DOHH2 (cell line): ENCODE results near the gene MYADML2.

ENCODE experiments used
- H3F3A ChIP-seq: fragments of 200-600 bp; sonication (generic), shearing (Covaris generic); 2 replicates; pipeline ENCODE4 v1.6.0; 2016; ENCODE audit warnings: antibody characterized with exemption, mild to moderate bottlenecking; ENCODE audit not compliant: control insufficient read depth, insufficient read depth
- H3K27ac ChIP-seq: fragments of 200-600 bp; sonication (generic); 2 replicates; pipeline ENCODE4 v1.5.1; 2014; ENCODE audit warnings: low read depth, mild to moderate bottlenecking, low read length, moderate library complexity
- H3K27me3 ChIP-seq: fragments of 200-600 bp; sonication (generic); 2 replicates; pipeline ENCODE4 v1.6.1; 2014; ENCODE audit warnings: mild to moderate bottlenecking, low read length, mixed read lengths; ENCODE audit not compliant: control insufficient read depth
- H3K36me3 ChIP-seq: fragments of 200-600 bp; sonication (generic); 2 replicates; pipeline ENCODE4 v1.6.1; 2014; ENCODE audit warnings: mild to moderate bottlenecking, low read length, moderate library complexity, mixed read lengths; ENCODE audit not compliant: control insufficient read depth
- H3K4me1 ChIP-seq: fragments of 200-600 bp; sonication (generic); 2 replicates; pipeline ENCODE4 v1.6.1; 2014; ENCODE audit warnings: mild to moderate bottlenecking, low read length, mixed read lengths; ENCODE audit not compliant: control insufficient read depth
- H3K4me2 ChIP-seq: fragments of 200-600 bp; sonication (generic); 2 replicates; pipeline ENCODE4 v1.6.0; 2014; ENCODE audit warnings: mild to moderate bottlenecking, low read length, moderate library complexity
- H3K4me3 ChIP-seq: fragments of 200-600 bp; sonication (generic); 2 replicates; pipeline ENCODE4 v1.5.1; 2014; ENCODE audit warnings: mild to moderate bottlenecking, low read length, mixed read lengths
- H3K79me2 ChIP-seq: fragments of 200-600 bp; sonication (generic); 2 replicates; pipeline ENCODE4 v1.6.1; 2014; ENCODE audit warnings: mild to moderate bottlenecking, low read length, mixed read lengths; ENCODE audit not compliant: control insufficient read depth
- H3K9me2 ChIP-seq: fragments of 200-600 bp; sonication (generic); replicated peaks from 2 replicates; pipeline ENCODE4 v1.6.1; 2014; ENCODE audit warnings: mild to moderate bottlenecking, low read length, mixed read lengths; ENCODE audit not compliant: control insufficient read depth
- H3K9me3 ChIP-seq: fragments of 200-600 bp; sonication (generic); 2 replicates; pipeline ENCODE4 v1.6.1; 2014; ENCODE audit warnings: antibody characterized with exemption, low read length, mixed read lengths; ENCODE audit not compliant: control insufficient read depth, insufficient read depth
- H4K20me1 ChIP-seq: fragments of 200-600 bp; sonication (generic); 2 replicates; pipeline ENCODE4 v1.6.0; 2014; ENCODE audit warnings: low read depth, mild to moderate bottlenecking, antibody characterized with exemption, low read length, moderate library complexity; ENCODE audit not compliant: control insufficient read depth, insufficient read depth
- CTCF ChIP-seq: fragments of 200-600 bp; sonication (generic); IDR thresholded peaks from one replicate; pipeline ENCODE4 v1.5.1; 2014; ENCODE audit warnings: antibody characterized with exemption, mild to moderate bottlenecking, low read depth, low read length; ENCODE audit not compliant: poor library complexity, severe bottlenecking
- EZH2phosphoT487 ChIP-seq: fragments of 200-600 bp; sonication (generic); IDR thresholded peaks from 2 replicates; pipeline ENCODE4 v1.6.1; 2017; ENCODE audit warnings: borderline replicate concordance, mild to moderate bottlenecking, antibody characterized with exemption, low read length, moderate library complexity, mixed read lengths

MYADML2 gene

GRCh38 chr17:81994593-81995462 is 47.8 kb upstream of the MYADML2 start:
- H3K9me2 ChIP-seq, result no peaks in the 10 kb centered on the region
- no peaks in the 10 kb centered on the region for H3F3A ChIP-seq
- H3K79me2 ChIP-seq, result no peaks in the 10 kb centered on the region
- H3K27ac ChIP-seq, result no peak overlapping the region
- H3K4me1 ChIP-seq, result no peaks in the 10 kb centered on the region
- no peaks in the 10 kb centered on the region for H3K27me3 ChIP-seq
- H3K4me2 ChIP-seq, result no peak overlapping the region
- no peak overlapping the region for H3K4me3 ChIP-seq
- H3K36me3 ChIP-seq, result no peaks in the 10 kb centered on the region
- TF ChIP-seq EZH2phosphoT487 (no peak), CTCF (no peak)
- no peaks in the 10 kb centered on the region for H4K20me1 ChIP-seq
- H3K9me3 ChIP-seq, result no peaks in the 10 kb centered on the region

DNA sequence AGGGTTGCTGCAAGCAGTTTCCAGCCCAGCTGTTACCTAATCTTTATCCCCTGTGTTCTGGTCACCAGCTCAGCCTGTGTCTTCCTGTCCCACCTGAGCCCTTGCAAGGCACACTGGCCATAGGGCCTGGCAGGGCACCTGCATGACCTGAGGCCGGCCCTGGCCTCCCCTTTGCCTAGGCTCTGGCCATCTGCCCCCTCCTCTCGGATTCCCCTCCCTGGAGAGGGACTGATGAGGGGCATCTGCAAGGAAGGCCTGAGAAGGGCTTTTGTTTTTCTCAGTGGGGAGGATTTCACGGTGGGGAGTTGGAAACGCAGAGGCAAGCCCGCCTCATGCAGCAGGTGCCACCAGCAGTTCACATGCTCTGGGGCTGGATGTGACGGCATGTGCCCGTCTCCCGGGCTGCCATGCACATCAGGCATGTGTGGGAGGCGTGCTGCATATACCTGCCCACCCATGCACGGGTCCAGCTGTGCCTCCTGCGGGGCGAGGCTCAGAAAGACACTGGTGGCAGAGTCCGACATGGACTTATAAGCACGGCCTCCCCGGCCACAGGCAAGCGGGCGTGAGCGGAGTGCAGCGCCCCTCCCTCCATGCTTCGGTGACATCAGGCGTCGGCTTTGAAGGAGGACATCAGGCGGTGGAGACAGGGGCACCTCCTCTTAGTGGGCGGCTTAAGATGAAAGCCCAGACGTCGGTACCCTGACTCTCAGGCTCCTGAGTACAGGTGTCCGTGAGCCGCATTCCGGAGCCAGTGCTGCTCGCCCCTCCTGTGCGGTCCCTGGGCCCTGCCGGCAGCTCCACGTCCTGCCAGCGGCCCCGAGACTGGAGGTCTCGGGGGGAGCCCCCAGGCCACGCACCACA is 46.9 kb upstream of the MYADML2 start:
- Histone ChIP-seq H3K9me3 (no peaks in the 10 kb centered on the region), H3K4me3 (no peak overlapping the region), H3K4me2 (no peak overlapping the region), H3K27me3 (no peaks in the 10 kb centered on the region), H3K79me2 (no peaks in the 10 kb centered on the region), H3K27ac (no peak overlapping the region), H3K4me1 (no peaks in the 10 kb centered on the region), H4K20me1 (no peaks in the 10 kb centered on the region), H3K36me3 (no peaks in the 10 kb centered on the region), H3K9me2 (no peaks in the 10 kb centered on the region), H3F3A (no peaks in the 10 kb centered on the region)
- TF ChIP-seq EZH2phosphoT487 (no peak), CTCF (no peak)

DNA sequence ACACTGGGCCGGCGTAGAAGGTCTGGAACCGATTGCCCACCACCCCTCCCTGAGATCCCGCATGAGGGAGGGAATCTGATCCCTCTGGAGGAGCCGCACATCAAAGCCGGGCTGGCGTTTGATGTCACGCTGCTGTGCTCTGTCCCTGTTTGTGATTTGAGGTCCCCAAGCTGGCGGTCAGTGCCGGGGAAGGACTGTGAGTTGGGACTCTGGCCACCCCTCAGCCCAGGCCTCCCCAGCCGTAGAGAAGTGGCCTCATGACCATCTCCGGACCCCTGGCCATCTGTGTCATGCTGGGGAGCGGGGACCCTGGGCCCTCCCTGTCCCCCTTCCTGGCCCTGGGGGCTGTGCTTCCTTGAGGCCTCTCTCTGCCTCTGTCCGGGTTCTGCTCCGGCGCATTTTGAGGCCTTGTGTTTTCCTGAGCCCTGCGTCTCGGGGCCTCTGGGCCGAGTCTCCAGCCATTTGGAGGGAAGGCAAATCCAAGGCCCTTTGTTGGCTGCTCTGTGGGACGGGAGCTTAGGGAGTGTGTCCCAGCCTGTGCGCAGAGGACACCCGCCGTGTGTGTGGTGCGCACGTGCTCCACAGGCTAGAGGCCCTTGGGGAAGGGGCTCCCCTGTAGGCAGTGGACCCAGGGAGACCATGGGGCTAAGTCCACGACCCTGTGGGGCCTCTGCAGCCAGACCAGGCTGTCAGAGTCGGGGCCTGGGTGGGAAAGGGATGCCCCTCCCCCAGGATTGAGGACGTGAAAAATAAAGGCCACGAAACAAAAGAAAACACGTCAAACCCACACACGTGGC is 45.5 kb upstream of the MYADML2 start:
- Histone ChIP-seq H3K4me2 (no peak overlapping the region), H3F3A (no peaks in the 10 kb centered on the region), H4K20me1 (no peaks in the 10 kb centered on the region), H3K36me3 (no peaks in the 10 kb centered on the region), H3K4me1 (no peaks in the 10 kb centered on the region), H3K4me3 (no peak overlapping the region), H3K27ac (no peak overlapping the region), H3K9me3 (no peaks in the 10 kb centered on the region), H3K9me2 (no peaks in the 10 kb centered on the region), H3K27me3 (no peaks in the 10 kb centered on the region), H3K79me2 (no peaks in the 10 kb centered on the region)
- no peak for TF ChIP-seq CTCF
- no peak for TF ChIP-seq EZH2phosphoT487
